Gastrocnemius medialis (tissue), 4 donors: Measurements from ENCODE around the gene HCFC2. TPM values are rescaled to one million over a fixed set of nuclear protein-coding genes. Genes with fewer than 3 reads are reported as not detected.

Experiments
- ATAC-seq, 2 donors: fragments of 150-250 bp; one replicate each; pipeline ENCODE4 v1.9.1; 2016
- DNase-seq, 2 donors: peaks; one replicate each; pipeline ENCODE4 v3.0.0-alpha.2; 2019
- H3K27ac ChIP-seq, 4 donors: fragments of 200-600 bp; sonication (generic); 1 replicate in 1 of 4; 2 replicates in 3 of 4; pipeline ENCODE4 v1.5.1; 2016 to 2018; ENCODE audit warnings: mild to moderate bottlenecking in 2 of 4, moderate library complexity in 1 of 4
- H3K27me3 ChIP-seq, 3 donors: fragments of 200-600 bp; sonication (generic) in 2 of 3; 1 replicate in 1 of 3; 2 replicates in 2 of 3; pipeline versions ENCODE4 v1.5.1 to v1.6.0; 2016 to 2019; ENCODE audit warnings: mild to moderate bottlenecking in 1 of 3, moderate library complexity in 1 of 3
- H3K36me3 ChIP-seq, 2 donors: fragments of 200-600 bp; sonication (generic) in 1 of 2; one replicate each; pipeline ENCODE4 v1.5.1; 2017 to 2018
- H3K4me1 ChIP-seq, 2 donors: fragments of 200-600 bp; sonication (generic) in 1 of 2; one replicate each; pipeline ENCODE4 v1.5.1; 2016 to 2017; ENCODE audit warnings: mild to moderate bottlenecking in 2 of 2
- H3K4me3 ChIP-seq, 4 donors: fragments of 200-600 bp; sonication (generic) in 3 of 4; 1 replicate in 1 of 4; 2 replicates in 3 of 4; pipeline ENCODE4 v1.5.1; 2016 to 2019; ENCODE audit warnings: mild to moderate bottlenecking in 2 of 4
- H3K9me3 ChIP-seq, 3 donors: fragments of 200-600 bp; sonication (generic) in 2 of 3; 1 replicate in 1 of 3; 2 replicates in 2 of 3; pipeline ENCODE4 v1.5.1; 2016 to 2019
- CTCF ChIP-seq, 5 experiments: fragments of 450-650 bp in 3 of 5; fragments of 200-600 bp in 2 of 5; sonication (generic) in 2 of 5; IDR thresholded peaks in 4 of 5; conservative IDR thresholded peaks in 1 of 5; 1 replicate in 4 of 5; 2 replicates in 1 of 5; pipeline ENCODE4 v1.5.1; 2016 to 2019; ENCODE audit warnings: antibody characterized with exemption in 5 of 5, mild to moderate bottlenecking in 3 of 5, moderate library complexity in 3 of 5
- POLR2A ChIP-seq, 2 donors: fragments of 450-650 bp; IDR thresholded peaks; one replicate each; pipeline ENCODE4 v1.6.1; 2017; ENCODE audit warnings: antibody characterized with exemption in 2 of 2, mild to moderate bottlenecking in 2 of 2, moderate library complexity in 2 of 2
- in situ Hi-C, 4 donors: fragments of 200-750 bp; cut with MboI; loops; one replicate each; pipeline versions ENCODE4 v1.15.0 to v1.8.0; 2017; ENCODE audit warnings: low sequenced_read_pairs in 4 of 4
- intact Hi-C: fragments of 100-400 bp; cut with DNase I; formaldehyde crosslinking; loops from one replicate; pipeline ENCODE4 v1.15.1; 2023; ENCODE audit warnings: low total_unique reads
- total RNA-seq, 4 donors: library from RNA; depleted of rRNA; stranded (reverse); fragments of >200 nt; gene quantifications; one replicate each; pipeline versions ENCODE4 v1.1.0 to v1.2.3, GENCODE V29; 2016

Gene HCFC2
- total RNA-seq, 4 donors from 2014 or later, result 19.4 to 27.7 (median 21.8) TPM

- intact Hi-C loops (no loop called here), in situ Hi-C loops (no loop called here)
- peaks cover 3 to 11% of the 10 kb centered on the region in 2 donors for H3K4me1 ChIP-seq
- H3K36me3 ChIP-seq, result no peaks in the 10 kb centered on the region
- H3K4me3 ChIP-seq, result no peak overlapping the region
- ATAC-seq (no peak), DNase-seq (no peak)
- peaks cover 0 to under 1% (median 0%) of the 10 kb centered on the region in 3 donors for H3K27me3 ChIP-seq
- H3K9me3 ChIP-seq, result no peaks in the 10 kb centered on the region
- TF ChIP-seq CTCF (IDR thresholded peaks at IDR 0.05 in 4 of 5, conservative IDR thresholded peaks at IDR 0.05 in 1 of 5) (no peak), POLR2A (IDR thresholded peaks at IDR 0.05) (no peak)
- no peak overlapping the region for H3K27ac ChIP-seq
Measured at GRCh38 chr12:104044158-104044557, 20.2 kb upstream of the HCFC2 start.

GRCh38 chr12:104046306-104046705 lies 18.0 kb upstream of the HCFC2 start:
- no peaks in the 10 kb centered on the region for H3K36me3 ChIP-seq
- in situ Hi-C loops, result no loop called here
- no peaks in the 10 kb centered on the region for H3K9me3 ChIP-seq
- intact Hi-C loops, result no loop called here
- no peak overlapping the region for H3K27ac ChIP-seq
- TF ChIP-seq CTCF (IDR thresholded peaks at IDR 0.05 in 4 of 5, conservative IDR thresholded peaks at IDR 0.05 in 1 of 5) (no peak), POLR2A (IDR thresholded peaks at IDR 0.05) (no peak)
- peaks cover 8 to 23% of the 10 kb centered on the region in 2 donors for H3K4me1 ChIP-seq
- no peak overlapping the region for H3K4me3 ChIP-seq
- peaks cover 0 to 7% (median 5%) of the 10 kb centered on the region in 3 donors for H3K27me3 ChIP-seq
- ATAC-seq, result no peak
- DNase-seq, result no peak

GRCh38 chr12:104048162-104048561 lies 16.2 kb upstream of the HCFC2 start:
- intact Hi-C loops, result no loop called here
- no peak overlapping the region for H3K4me3 ChIP-seq
- H3K36me3 ChIP-seq, result no peaks in the 10 kb centered on the region
- peaks cover 8 to 23% of the 10 kb centered on the region in 2 donors for H3K4me1 ChIP-seq
- H3K27ac ChIP-seq, result no peak overlapping the region
- peaks cover 0 to 7% (median 5%) of the 10 kb centered on the region in 3 donors for H3K27me3 ChIP-seq
- ATAC-seq, result no peak
- in situ Hi-C loops, result no loop called here
- no peaks in the 10 kb centered on the region for H3K9me3 ChIP-seq
- no peak for DNase-seq
- TF ChIP-seq CTCF (IDR thresholded peaks at IDR 0.05 in 4 of 5, conservative IDR thresholded peaks at IDR 0.05 in 1 of 5) (no peak), POLR2A (IDR thresholded peaks at IDR 0.05) (no peak)

- Histone ChIP-seq H3K27ac (no peak overlapping the region), H3K27me3 (peaks cover 0 to 7% (median 5%) of the 10 kb centered on the region in 3 donors), H3K4me1 (peaks cover 8 to 23% of the 10 kb centered on the region in 2 donors), H3K36me3 (no peaks in the 10 kb centered on the region), H3K4me3 (peak overlapping the region in 2 of 4 donors; percentile 47 to 51), H3K9me3 (no peaks in the 10 kb centered on the region)
- TF ChIP-seq POLR2A (IDR thresholded peaks at IDR 0.05) (no peak), CTCF (IDR thresholded peaks at IDR 0.05 in 4 of 5, conservative IDR thresholded peaks at IDR 0.05 in 1 of 5) (no peak)
- no peak for ATAC-seq
- intact Hi-C loops, result no loop called here
- in situ Hi-C loops, result no loop called here
- DNase-seq, result no peak
Measured at GRCh38 chr12:104048811-104049210, 15.5 kb upstream of the HCFC2 start.
